A549 (cell line): ENCODE data around the gene RNF183. TPM values are rescaled to one million over a fixed set of nuclear protein-coding genes. Genes with fewer than 3 reads are reported as not detected.
A peak's percentile ranks its signal among the peaks of the same experiment; 100 is the strongest.

Experiments
- ATAC-seq, 2 experiments: fragments of 200-7000 bp in 1 of 2; fragments of >200 bp in 1 of 2; cut with Nextera tagmentation in 1 of 2; cut with Tn5 transposase in 1 of 2; 3 replicates each; pipeline versions ENCODE4 v1.8.0 to v1.9.1; 2018 to 2020; ENCODE audit warnings: mild to moderate bottlenecking in 1 of 2, moderate library complexity in 1 of 2
- CTCF ChIA-PET: fragments of 300-600 bp; sonication (Branson Sonifier 250); formaldehyde crosslinking; extraction: SDS; loops from one replicate; lab custom pipeline; 2021; ENCODE audit warnings: antibody characterized with exemption, inconsistent platforms; lab: Yijun Ruan, JAX
- POLR2A ChIA-PET: fragments of 350-600 bp; formaldehyde crosslinking; extraction: SDS; loops from one replicate; lab custom pipeline; 2021; ENCODE audit warnings: antibody characterized with exemption, inconsistent platforms; lab: Yijun Ruan, JAX
- DNase-seq, 2 experiments: peaks; one replicate each; pipeline versions ENCODE4 v3.0.0 to v3.0.0-alpha.2; 2011 to 2016; ENCODE audit warnings: low read depth in 1 of 2, low spot score in 1 of 2
- FAIRE-seq: peaks from 2 replicates; lab custom pipeline; 2011; peaks lifted over from hg19 to GRCh38; lab: Jason Lieb, UNC
- H3K27ac ChIP-seq, 2 experiments: fragments of >200 bp; sonication (Bioruptor Twin); formaldehyde crosslinking; 3 replicates each; pipeline ENCODE4 v1.5.1; 2016 to 2017
- H3K4me1 ChIP-seq: fragments of >200 bp; sonication (Bioruptor Twin); formaldehyde crosslinking; 3 replicates; pipeline ENCODE4 v1.6.1; 2016
- H3K4me2 ChIP-seq: fragments of >200 bp; sonication (Bioruptor Twin); formaldehyde crosslinking; 3 replicates; pipeline ENCODE4 v1.6.1; 2016
- H3K4me3 ChIP-seq: fragments of >200 bp; sonication (Bioruptor Twin); formaldehyde crosslinking; 3 replicates; pipeline ENCODE4 v1.5.1; 2016
- H3K9me3 ChIP-seq: fragments of >200 bp; sonication (Bioruptor Twin); formaldehyde crosslinking; 3 replicates; pipeline ENCODE4 v1.6.1; 2016
- CBX2 ChIP-seq: fragments of 200-600 bp; sonication (generic); IDR thresholded peaks from 2 replicates; pipeline ENCODE4 v1.6.1; 2016; ENCODE audit warnings: low read depth, mild to moderate bottlenecking, borderline replicate concordance
- CHD4 ChIP-seq: fragments of 200-600 bp; sonication (generic); IDR thresholded peaks from 2 replicates; pipeline ENCODE4 v1.6.1; 2016; ENCODE audit warnings: antibody characterized with exemption, mild to moderate bottlenecking, borderline replicate concordance
- FOSB ChIP-seq: fragments of 250-450 bp; sonication (Bioruptor Pico); IDR thresholded peaks from 2 replicates; pipeline ENCODE4 v1.5.0; 2020; ENCODE audit warnings: mild to moderate bottlenecking, moderate library complexity
- FOSL2 ChIP-seq, 2 experiments: fragments of 450-650 bp in 1 of 2; fragments of >200 bp in 1 of 2; sonication (Bioruptor Twin) in 1 of 2; formaldehyde crosslinking; IDR thresholded peaks; 2 replicates each; pipeline versions ENCODE4 v1.5.0 to v1.6.1; 2016 to 2020; ENCODE audit warnings: mild to moderate bottlenecking in 1 of 2, moderate library complexity in 1 of 2
- JUN ChIP-seq, 2 experiments: fragments of >200 bp; sonication (Bioruptor Twin); formaldehyde crosslinking; IDR thresholded peaks; 2 replicates in 1 of 2; 3 replicates in 1 of 2; pipeline ENCODE4 v1.6.1; 2016 to 2017
- JUNB ChIP-seq: fragments of >200 bp; sonication (Bioruptor Twin); formaldehyde crosslinking; IDR thresholded peaks from 2 replicates; pipeline ENCODE4 v1.6.1; 2016
- MAFK ChIP-seq: fragments of 450-650 bp; IDR thresholded peaks from 2 replicates; pipeline ENCODE4 v1.6.1; 2014; ENCODE audit not compliant: partially characterized antibody
- MAZ ChIP-seq: fragments of 150-350 bp; IDR thresholded peaks from 2 replicates; pipeline ENCODE4 v1.6.1; 2014; ENCODE audit warnings: antibody characterized with exemption, low read depth, low read length, borderline replicate concordance
- NFE2L2 ChIP-seq: fragments of 150-350 bp; conservative IDR thresholded peaks from 2 replicates; pipeline ENCODE4 v1.6.1; 2014; ENCODE audit warnings: low read length
- NPAS2 ChIP-seq: fragments of 250-450 bp; sonication (Bioruptor Pico); IDR thresholded peaks from 2 replicates; pipeline ENCODE4 v1.8.0; 2022; ENCODE audit warnings: mild to moderate bottlenecking, moderate library complexity, borderline replicate concordance
- RAD21 ChIP-seq, 2 experiments: fragments of >200 bp in 1 of 2; sonication (Bioruptor Twin) in 1 of 2; formaldehyde crosslinking in 1 of 2; IDR thresholded peaks in 1 of 2; conservative IDR thresholded peaks in 1 of 2; 2 replicates in 1 of 2; 3 replicates in 1 of 2; pipeline ENCODE4 v1.6.1; 2012 to 2018; ENCODE audit warnings: inconsistent platforms in 1 of 2
- RCOR1 ChIP-seq: fragments of 150-350 bp; IDR thresholded peaks from 2 replicates; pipeline ENCODE4 v1.6.1; 2014; ENCODE audit warnings: antibody characterized with exemption, low read length, low read depth
- RFX5 ChIP-seq: fragments of 450-650 bp; IDR thresholded peaks from 2 replicates; pipeline ENCODE4 v1.7.1; 2014; ENCODE audit warnings: antibody characterized with exemption, mild to moderate bottlenecking, moderate library complexity
- SMC3 ChIP-seq: fragments of >200 bp; sonication (Bioruptor Twin); formaldehyde crosslinking; IDR thresholded peaks from 3 replicates; pipeline ENCODE4 v1.6.1; 2018; ENCODE audit warnings: inconsistent platforms
- WGBS: methylation state at CpG from one replicate; pipeline ENCODE4 v1.1.6; 2017; ENCODE audit errors: missing lambda C conversion rate; 5-methylcytosine and 5-hydroxymethylcytosine counted together
- polyA plus RNA-seq, 4 experiments: library from polyadenylated mRNA; depleted of rRNA in 3 of 4; stranded (reverse); fragments of >200 nt; fragmentation: RNase III in 1 of 4; extraction: RNeasy Plus Mini Kit Qiagen cat#74134 plus additional on column Dnase treatment in 1 of 4; gene quantifications; 2 replicates in 3 of 4; 3 replicates in 1 of 4; pipeline ENCODE4 v1.2.3, GENCODE V29; 2011 to 2017
- TF ChIP-seq, protein P1 (sequence below): fragments of >200 bp; sonication (Bioruptor Twin); formaldehyde crosslinking; IDR thresholded peaks from 3 replicates; pipeline ENCODE4 v1.5.1; 2016
- TF ChIP-seq, protein P2 (sequence below): fragments of 250-450 bp; sonication (Bioruptor Pico); IDR thresholded peaks from 2 replicates; pipeline ENCODE4 v1.5.0; 2021; ENCODE audit warnings: mild to moderate bottlenecking, moderate library complexity, borderline replicate concordance
- TF ChIP-seq, protein P3 (sequence below): IDR thresholded peaks from 2 replicates; pipeline ENCODE4 v1.6.1; 2012
- TF ChIP-seq, protein P4 (sequence below): IDR thresholded peaks from 2 replicates; pipeline ENCODE4 v1.6.1; 2012
- TF ChIP-seq, protein P5 (sequence below): fragments of 150-350 bp; IDR thresholded peaks from 2 replicates; pipeline ENCODE4 v1.6.1; 2014; ENCODE audit warnings: low read depth, mild to moderate bottlenecking, low read length
- TF ChIP-seq, protein P6 (sequence below): fragments of >200 bp; sonication (Bioruptor Twin); formaldehyde crosslinking; IDR thresholded peaks from 3 replicates; pipeline ENCODE4 v1.6.1; 2016

The RNF183 gene
- polyA plus RNA-seq, 2 of the 4 experiments (the other 2 are of a cell fraction), result 0.13 TPM; not detected in 1

DNA sequence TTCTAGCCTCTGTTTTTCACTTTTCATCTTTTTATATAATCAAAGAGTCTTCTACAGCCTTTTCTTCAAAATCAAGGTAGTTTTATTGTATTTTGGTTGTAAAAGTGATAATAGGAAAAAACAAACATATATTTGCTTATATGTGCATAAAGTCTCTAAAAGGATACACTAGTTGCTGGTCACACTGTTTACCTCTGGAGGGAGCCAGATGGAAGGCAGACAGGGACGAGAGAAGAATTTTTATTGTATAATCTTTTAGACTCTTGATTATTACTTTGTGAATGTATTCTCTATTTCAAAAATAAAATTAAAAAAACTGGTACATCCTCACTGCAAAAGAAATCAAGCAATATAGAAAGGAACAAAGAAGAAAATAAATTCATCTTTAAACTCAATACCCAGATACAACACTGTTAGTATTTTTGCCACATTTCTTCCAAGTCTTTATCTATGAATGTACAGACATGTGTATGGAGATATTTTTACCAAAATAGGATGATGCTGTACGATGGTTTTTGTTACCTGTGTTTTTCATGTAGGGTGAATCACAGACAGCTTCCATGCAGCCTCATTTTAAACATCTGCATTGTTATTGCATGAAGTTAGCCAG is 6.1 kb upstream of the RNF183 start:
- ATAC-seq, result peak; percentile 78; a peak in 4 of 6 replicates
- TF ChIP-seq MAFK (peak; percentile 65), JUN (IDR thresholded peaks at IDR 0.05) (no peak), SMC3 (peak; percentile 61), RAD21 (conservative IDR thresholded peaks at IDR 0.05 in 1 of 2, IDR thresholded peaks at IDR 0.05 in 1 of 2) (peak; percentile 74 to 83), FOSB (CRISPR knock-in tag) (no peak)
- TF ChIP-seq, protein P1, sequence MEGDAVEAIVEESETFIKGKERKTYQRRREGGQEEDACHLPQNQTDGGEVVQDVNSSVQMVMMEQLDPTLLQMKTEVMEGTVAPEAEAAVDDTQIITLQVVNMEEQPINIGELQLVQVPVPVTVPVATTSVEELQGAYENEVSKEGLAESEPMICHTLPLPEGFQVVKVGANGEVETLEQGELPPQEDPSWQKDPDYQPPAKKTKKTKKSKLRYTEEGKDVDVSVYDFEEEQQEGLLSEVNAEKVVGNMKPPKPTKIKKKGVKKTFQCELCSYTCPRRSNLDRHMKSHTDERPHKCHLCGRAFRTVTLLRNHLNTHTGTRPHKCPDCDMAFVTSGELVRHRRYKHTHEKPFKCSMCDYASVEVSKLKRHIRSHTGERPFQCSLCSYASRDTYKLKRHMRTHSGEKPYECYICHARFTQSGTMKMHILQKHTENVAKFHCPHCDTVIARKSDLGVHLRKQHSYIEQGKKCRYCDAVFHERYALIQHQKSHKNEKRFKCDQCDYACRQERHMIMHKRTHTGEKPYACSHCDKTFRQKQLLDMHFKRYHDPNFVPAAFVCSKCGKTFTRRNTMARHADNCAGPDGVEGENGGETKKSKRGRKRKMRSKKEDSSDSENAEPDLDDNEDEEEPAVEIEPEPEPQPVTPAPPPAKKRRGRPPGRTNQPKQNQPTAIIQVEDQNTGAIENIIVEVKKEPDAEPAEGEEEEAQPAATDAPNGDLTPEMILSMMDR, result peak; percentile 81
- Histone ChIP-seq H3K4me1 (no peaks in the 10 kb centered on the region), H3K9me3 (no peaks in the 10 kb centered on the region), H3K27ac (no peak overlapping the region), H3K4me2 (no peak overlapping the region), H3K4me3 (no peak overlapping the region)
- FAIRE-seq, result no peak
- DNase-seq, result peak; percentile 31 to 42
- ChIA-PET POLR2A (interaction anchor here (0.6 kb wide), 1 partner anchor 137 kb away, joined by 3 read pairs; no protein-coding TSS in a partner anchor), CTCF (interaction anchor here (0.6 to 6.7 kb wide), 24 partner anchors 9 to 349 kb away, joined by 3 to 52 read pairs (median 4); partner anchors contain the start of genes ALAD, C9orf43, CDC26 and POLE3)
- 4% methylated on average over 2 of the region's 2 CpGs for WGBS

DNA sequence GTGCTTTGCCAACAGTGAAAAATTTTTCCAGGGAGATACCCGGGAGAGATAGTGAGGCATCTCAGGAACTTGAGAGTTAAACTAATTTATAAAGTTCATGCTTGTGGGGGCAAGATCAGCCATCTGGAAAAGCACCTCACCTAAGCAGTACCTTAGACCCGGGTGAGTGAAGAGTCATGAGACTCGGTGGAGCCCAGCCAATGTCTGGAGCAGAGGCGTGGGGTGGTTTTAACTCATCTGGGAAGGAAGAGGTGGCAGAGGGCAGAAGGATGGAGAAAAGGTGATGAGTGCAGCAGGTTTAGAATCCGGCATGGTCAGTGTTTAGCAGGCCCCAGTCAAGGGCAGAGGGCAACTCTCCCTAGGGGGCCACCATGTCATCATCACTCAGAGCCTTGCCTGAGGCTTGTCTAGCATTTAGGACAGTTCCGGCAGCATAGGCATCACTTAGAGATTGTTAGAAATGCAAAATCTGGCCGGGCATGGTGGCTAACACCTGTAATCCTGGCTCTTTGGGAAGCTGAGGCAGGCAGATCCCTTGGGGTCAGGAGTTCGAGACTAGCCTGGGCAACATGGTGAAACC is 4.3 kb upstream of the RNF183 start:
- H3K4me3 ChIP-seq, result no peak overlapping the region
- TF ChIP-seq, protein P2, sequence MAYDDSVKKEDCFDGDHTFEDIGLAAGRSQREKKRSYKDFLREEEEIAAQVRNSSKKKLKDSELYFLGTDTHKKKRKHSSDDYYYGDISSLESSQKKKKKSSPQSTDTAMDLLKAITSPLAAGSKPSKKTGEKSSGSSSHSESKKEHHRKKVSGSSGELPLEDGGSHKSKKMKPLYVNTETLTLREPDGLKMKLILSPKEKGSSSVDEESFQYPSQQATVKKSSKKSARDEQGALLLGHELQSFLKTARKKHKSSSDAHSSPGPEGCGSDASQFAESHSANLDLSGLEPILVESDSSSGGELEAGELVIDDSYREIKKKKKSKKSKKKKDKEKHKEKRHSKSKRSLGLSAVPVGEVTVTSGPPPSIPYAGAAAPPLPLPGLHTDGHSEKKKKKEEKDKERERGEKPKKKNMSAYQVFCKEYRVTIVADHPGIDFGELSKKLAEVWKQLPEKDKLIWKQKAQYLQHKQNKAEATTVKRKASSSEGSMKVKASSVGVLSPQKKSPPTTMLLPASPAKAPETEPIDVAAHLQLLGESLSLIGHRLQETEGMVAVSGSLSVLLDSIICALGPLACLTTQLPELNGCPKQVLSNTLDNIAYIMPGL (CRISPR knock-in tag), result no peak
- TF ChIP-seq, all 56 proteins: peak for 0
- no peak for FAIRE-seq
- no peak for DNase-seq
- POLR2A ChIA-PET, result no interaction called here
- Histone ChIP-seq H3K27ac (no peak overlapping the region), H3K4me2 (no peak overlapping the region), H3K4me1 (no peaks in the 10 kb centered on the region), H3K9me3 (no peaks in the 10 kb centered on the region)
- no peak for ATAC-seq
- CTCF ChIA-PET, result interaction anchor here (1.0 to 6.7 kb wide), 7 partner anchors 12 to 351 kb away, joined by 3 to 52 read pairs (median 6); partner anchors contain the start of genes ALAD, CDC26 and WDR31
- 60% methylated on average over 8 of the region's 8 CpGs for WGBS

DNA sequence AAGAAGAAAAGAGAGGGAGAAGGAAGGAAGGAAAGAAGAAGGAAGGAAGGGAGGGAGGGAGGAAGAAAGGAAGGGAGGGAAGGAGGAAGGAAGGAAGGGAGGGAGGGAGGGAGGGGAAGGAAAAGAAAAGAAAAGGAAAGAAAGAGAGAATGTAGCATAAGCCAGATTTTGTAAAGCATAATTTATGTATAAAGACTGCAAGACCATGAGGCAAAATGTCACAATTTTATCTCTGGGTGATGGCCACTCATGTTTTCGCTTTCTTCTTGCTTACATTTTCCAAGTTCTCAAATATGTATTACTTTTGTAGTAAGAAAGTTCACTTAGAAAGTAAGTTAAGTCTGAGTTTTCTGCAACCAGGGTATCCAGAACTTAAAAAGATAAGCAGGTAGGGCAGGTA is 3.4 kb upstream of the RNF183 start:
- no peak for FAIRE-seq
- Histone ChIP-seq H3K4me1 (no peaks in the 10 kb centered on the region), H3K27ac (no peak overlapping the region), H3K9me3 (no peaks in the 10 kb centered on the region), H3K4me3 (no peak overlapping the region), H3K4me2 (no peak overlapping the region)
- TF ChIP-seq NPAS2 (CRISPR knock-in tag), result no peak
- TF ChIP-seq CBX2, result no peak
- TF ChIP-seq, protein P1, result no peak
- no peak for TF ChIP-seq MAFK
- TF ChIP-seq, protein P3, sequence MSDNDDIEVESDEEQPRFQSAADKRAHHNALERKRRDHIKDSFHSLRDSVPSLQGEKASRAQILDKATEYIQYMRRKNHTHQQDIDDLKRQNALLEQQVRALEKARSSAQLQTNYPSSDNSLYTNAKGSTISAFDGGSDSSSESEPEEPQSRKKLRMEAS, result no peak
- TF ChIP-seq, protein P4, sequence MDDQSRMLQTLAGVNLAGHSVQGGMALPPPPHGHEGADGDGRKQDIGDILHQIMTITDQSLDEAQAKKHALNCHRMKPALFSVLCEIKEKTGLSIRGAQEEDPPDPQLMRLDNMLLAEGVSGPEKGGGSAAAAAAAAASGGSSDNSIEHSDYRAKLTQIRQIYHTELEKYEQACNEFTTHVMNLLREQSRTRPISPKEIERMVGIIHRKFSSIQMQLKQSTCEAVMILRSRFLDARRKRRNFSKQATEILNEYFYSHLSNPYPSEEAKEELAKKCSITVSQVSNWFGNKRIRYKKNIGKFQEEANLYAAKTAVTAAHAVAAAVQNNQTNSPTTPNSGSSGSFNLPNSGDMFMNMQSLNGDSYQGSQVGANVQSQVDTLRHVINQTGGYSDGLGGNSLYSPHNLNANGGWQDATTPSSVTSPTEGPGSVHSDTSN, result no peak
- no peak for TF ChIP-seq CHD4
- TF ChIP-seq NFE2L2, result no peak
- no peak for TF ChIP-seq JUNB
- no peak for TF ChIP-seq RCOR1
- TF ChIP-seq MAZ, result no peak
- TF ChIP-seq, protein P5, sequence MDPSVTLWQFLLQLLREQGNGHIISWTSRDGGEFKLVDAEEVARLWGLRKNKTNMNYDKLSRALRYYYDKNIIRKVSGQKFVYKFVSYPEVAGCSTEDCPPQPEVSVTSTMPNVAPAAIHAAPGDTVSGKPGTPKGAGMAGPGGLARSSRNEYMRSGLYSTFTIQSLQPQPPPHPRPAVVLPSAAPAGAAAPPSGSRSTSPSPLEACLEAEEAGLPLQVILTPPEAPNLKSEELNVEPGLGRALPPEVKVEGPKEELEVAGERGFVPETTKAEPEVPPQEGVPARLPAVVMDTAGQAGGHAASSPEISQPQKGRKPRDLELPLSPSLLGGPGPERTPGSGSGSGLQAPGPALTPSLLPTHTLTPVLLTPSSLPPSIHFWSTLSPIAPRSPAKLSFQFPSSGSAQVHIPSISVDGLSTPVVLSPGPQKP, result no peak
- no peak for TF ChIP-seq FOSL2 (IDR thresholded peaks at IDR 0.05)
- TF ChIP-seq FOSL2 (CRISPR knock-in tag; IDR thresholded peaks at IDR 0.05), result no peak
- TF ChIP-seq RAD21 (conservative IDR thresholded peaks at IDR 0.05 in 1 of 2, IDR thresholded peaks at IDR 0.05 in 1 of 2), result no peak
- TF ChIP-seq, protein P6, sequence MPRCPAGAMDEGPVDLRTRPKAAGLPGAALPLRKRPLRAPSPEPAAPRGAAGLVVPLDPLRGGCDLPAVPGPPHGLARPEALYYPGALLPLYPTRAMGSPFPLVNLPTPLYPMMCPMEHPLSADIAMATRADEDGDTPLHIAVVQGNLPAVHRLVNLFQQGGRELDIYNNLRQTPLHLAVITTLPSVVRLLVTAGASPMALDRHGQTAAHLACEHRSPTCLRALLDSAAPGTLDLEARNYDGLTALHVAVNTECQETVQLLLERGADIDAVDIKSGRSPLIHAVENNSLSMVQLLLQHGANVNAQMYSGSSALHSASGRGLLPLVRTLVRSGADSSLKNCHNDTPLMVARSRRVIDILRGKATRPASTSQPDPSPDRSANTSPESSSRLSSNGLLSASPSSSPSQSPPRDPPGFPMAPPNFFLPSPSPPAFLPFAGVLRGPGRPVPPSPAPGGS, result no peak
- TF ChIP-seq RFX5, result no peak
- ChIA-PET CTCF (no interaction called here), POLR2A (no interaction called here)
- DNase-seq, result no peak
- WGBS, result 65% methylated on average over 1 of the region's 1 CpG
- no peak for ATAC-seq
